ENCODE results near the gene AGPAT1. TPM values are rescaled to one million over a fixed set of nuclear protein-coding genes. Genes with fewer than 3 reads are reported as not detected.

AGPAT1 gene
- total RNA-seq, 1 donor = 19.2 TPM

DNA sequence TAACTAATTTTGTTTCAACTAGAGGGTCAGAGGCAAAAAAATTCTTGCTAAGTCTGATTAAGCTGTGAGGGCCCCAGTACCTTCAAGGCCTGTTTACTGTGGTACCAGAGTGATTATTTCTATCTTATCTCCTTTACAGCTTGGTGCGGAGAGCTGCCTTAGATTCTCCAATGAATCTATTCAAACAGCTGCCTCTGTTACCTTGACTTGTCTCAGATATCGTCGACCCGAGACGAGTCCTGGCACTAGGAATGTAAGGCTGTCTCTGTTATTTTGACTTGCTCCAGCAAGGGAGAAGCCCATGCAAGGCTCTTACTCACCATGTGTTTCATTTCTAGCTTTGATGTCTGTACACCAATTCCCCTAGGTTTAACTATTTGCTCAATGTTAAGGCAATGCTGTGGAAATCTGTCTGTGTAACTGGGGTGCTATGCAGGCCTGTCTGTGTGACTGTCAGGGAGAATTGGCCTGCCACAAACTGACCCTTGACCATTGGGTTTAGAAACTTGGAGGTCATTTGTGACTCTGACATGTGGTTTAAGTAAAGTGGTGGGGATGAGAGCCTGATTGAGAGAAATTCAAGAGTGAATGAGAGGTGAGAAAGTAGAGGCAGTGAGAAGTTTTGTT lies 35.4 kb downstream of the AGPAT1 start:
- Histone ChIP-seq H3K27ac (ENCODE audit: low read depth, low read length) (no peak overlapping the region), H3K4me1 (ENCODE audit: insufficient read depth, low read length) (peaks cover 3% of the 10 kb centered on the region), H3K4me3 (ENCODE audit: insufficient read depth, low read length) (no peak overlapping the region), H3K36me3 (ENCODE audit: insufficient read depth, low read length) (no peaks in the 10 kb centered on the region), H2AFZ (ENCODE audit: low read length) (no peak overlapping the region), H4K20me1 (ENCODE audit: insufficient read depth, low read length) (no peaks in the 10 kb centered on the region), H3K79me2 (ENCODE audit: insufficient read depth, low read length) (no peaks in the 10 kb centered on the region), H3K9me3 (ENCODE audit: low read depth, low read length) (no peaks in the 10 kb centered on the region), H3K27me3 (ENCODE audit: insufficient read depth, low read length) (peaks cover 4% of the 10 kb centered on the region), H3K4me2 (ENCODE audit: insufficient read depth, low read length) (no peak overlapping the region)
- DNase-seq (ENCODE audit: insufficient read length, low spot score, missing footprints) = no peak
- TF ChIP-seq, protein P1, sequence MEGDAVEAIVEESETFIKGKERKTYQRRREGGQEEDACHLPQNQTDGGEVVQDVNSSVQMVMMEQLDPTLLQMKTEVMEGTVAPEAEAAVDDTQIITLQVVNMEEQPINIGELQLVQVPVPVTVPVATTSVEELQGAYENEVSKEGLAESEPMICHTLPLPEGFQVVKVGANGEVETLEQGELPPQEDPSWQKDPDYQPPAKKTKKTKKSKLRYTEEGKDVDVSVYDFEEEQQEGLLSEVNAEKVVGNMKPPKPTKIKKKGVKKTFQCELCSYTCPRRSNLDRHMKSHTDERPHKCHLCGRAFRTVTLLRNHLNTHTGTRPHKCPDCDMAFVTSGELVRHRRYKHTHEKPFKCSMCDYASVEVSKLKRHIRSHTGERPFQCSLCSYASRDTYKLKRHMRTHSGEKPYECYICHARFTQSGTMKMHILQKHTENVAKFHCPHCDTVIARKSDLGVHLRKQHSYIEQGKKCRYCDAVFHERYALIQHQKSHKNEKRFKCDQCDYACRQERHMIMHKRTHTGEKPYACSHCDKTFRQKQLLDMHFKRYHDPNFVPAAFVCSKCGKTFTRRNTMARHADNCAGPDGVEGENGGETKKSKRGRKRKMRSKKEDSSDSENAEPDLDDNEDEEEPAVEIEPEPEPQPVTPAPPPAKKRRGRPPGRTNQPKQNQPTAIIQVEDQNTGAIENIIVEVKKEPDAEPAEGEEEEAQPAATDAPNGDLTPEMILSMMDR (IDR thresholded peaks at IDR 0.05; ENCODE audit: extremely low read depth, low read depth, low read length) = no peak

DNA sequence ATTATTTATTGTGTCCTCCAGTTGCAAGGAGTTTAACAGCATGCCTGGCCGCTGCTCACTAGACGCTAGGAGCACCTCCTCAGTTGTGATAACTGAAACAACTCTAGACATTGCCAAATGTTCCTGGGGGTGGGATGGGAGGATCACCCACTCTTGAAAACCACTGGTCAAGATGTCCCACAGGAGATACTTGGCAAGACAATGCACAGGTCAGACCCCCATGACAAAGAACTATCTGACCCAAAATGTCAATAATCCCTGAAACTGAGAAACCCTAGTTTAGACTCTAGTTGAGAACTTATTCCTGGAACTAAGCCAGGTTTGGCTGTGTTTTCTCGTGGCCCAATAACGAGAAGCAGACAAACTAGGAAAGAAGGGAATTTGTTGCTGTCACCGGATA lies 36.3 kb downstream of the AGPAT1 start:
- DNase-seq (ENCODE audit: insufficient read length, low spot score, missing footprints) = no peak

DNA sequence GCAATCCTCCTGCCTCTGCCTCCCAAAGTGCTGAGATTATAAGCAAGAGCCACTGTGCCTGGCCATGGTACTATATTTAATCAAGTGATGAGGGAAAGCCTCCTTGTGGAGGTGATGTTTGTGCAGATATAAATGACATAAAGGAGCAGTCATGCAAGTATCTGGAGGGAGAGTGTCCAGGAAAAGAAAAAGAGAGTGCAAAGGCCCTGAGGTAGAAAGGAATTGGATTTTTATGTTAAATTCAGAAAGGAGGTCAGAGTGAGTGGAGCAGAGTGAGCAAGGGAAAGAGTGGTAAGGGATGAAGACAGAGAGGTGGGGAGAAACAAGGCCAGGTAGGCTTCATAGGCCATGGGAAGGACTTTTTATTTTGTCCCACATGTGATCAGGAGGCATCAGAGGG lies 38.4 kb downstream of the AGPAT1 start:
- H4K20me1 ChIP-seq (ENCODE audit: insufficient read depth, low read length) = no peaks in the 10 kb centered on the region
- no peaks in the 10 kb centered on the region for H3K9me3 ChIP-seq (ENCODE audit: low read depth, low read length)
- H3K36me3 ChIP-seq (ENCODE audit: insufficient read depth, low read length) = no peaks in the 10 kb centered on the region
- no peaks in the 10 kb centered on the region for H3K79me2 ChIP-seq (ENCODE audit: insufficient read depth, low read length)
- H3K4me3 ChIP-seq (ENCODE audit: insufficient read depth, low read length) = no peak overlapping the region
- H3K4me2 ChIP-seq (ENCODE audit: insufficient read depth, low read length) = no peak overlapping the region
- peaks cover 13% of the 10 kb centered on the region for H3K4me1 ChIP-seq (ENCODE audit: insufficient read depth, low read length)
- no peak overlapping the region for H2AFZ ChIP-seq (ENCODE audit: low read length)
- H3K27ac ChIP-seq (ENCODE audit: low read depth, low read length) = no peak overlapping the region
- DNase-seq (ENCODE audit: insufficient read length, low spot score, missing footprints) = no peak
- peaks cover 4% of the 10 kb centered on the region for H3K27me3 ChIP-seq (ENCODE audit: insufficient read depth, low read length)
- TF ChIP-seq, protein P1 (IDR thresholded peaks at IDR 0.05; ENCODE audit: extremely low read depth, low read depth, low read length) = no peak

More for the DNA sequence above, 36.3 kb downstream of the AGPAT1 start:
- TF ChIP-seq, protein P1 (IDR thresholded peaks at IDR 0.05; ENCODE audit: extremely low read depth, low read depth, low read length) = no peak
- no peaks in the 10 kb centered on the region for H3K79me2 ChIP-seq (ENCODE audit: insufficient read depth, low read length)
- H3K4me2 ChIP-seq (ENCODE audit: insufficient read depth, low read length) = no peak overlapping the region
- H2AFZ ChIP-seq (ENCODE audit: low read length) = no peak overlapping the region
- no peaks in the 10 kb centered on the region for H3K9me3 ChIP-seq (ENCODE audit: low read depth, low read length)
- H4K20me1 ChIP-seq (ENCODE audit: insufficient read depth, low read length) = no peaks in the 10 kb centered on the region
- H3K27me3 ChIP-seq (ENCODE audit: insufficient read depth, low read length) = peaks cover 4% of the 10 kb centered on the region
- no peak overlapping the region for H3K4me3 ChIP-seq (ENCODE audit: insufficient read depth, low read length)
- no peaks in the 10 kb centered on the region for H3K36me3 ChIP-seq (ENCODE audit: insufficient read depth, low read length)
- H3K4me1 ChIP-seq (ENCODE audit: insufficient read depth, low read length) = peaks cover 3% of the 10 kb centered on the region
- H3K27ac ChIP-seq (ENCODE audit: low read depth, low read length) = no peak overlapping the region

DNA sequence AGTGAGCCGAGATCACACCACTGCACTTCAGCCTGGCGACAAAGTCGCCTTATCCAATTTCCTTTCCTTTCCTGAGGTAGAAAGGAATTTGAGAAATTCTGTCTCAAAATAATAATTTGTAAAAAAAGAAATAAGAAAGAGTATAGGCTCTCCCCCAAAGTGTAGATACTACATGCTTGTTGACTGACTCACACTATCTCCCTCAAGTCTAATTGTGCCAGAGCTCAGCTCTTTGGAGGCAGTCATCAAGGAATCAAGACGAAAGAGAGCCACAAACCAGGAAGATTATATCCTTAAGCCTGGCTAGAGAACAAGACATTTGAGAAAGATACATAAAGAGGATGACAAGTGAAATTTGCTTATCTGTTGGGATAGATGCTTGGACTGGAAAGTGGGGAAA lies 42.1 kb downstream of the AGPAT1 start:
- peaks cover 22% of the 10 kb centered on the region for H3K4me1 ChIP-seq (ENCODE audit: insufficient read depth, low read length)
- H3K27me3 ChIP-seq (ENCODE audit: insufficient read depth, low read length) = no peaks in the 10 kb centered on the region
- no peak overlapping the region for H3K4me2 ChIP-seq (ENCODE audit: insufficient read depth, low read length)
- H2AFZ ChIP-seq (ENCODE audit: low read length) = peak overlapping the region; percentile 16
- TF ChIP-seq, protein P1 (IDR thresholded peaks at IDR 0.05; ENCODE audit: extremely low read depth, low read depth, low read length) = no peak
- no peak overlapping the region for H3K27ac ChIP-seq (ENCODE audit: low read depth, low read length)
- H4K20me1 ChIP-seq (ENCODE audit: insufficient read depth, low read length) = no peaks in the 10 kb centered on the region
- H3K9me3 ChIP-seq (ENCODE audit: low read depth, low read length) = no peaks in the 10 kb centered on the region
- H3K4me3 ChIP-seq (ENCODE audit: insufficient read depth, low read length) = no peak overlapping the region
- peak; percentile 87 for DNase-seq (ENCODE audit: insufficient read length, low spot score, missing footprints)
- no peaks in the 10 kb centered on the region for H3K36me3 ChIP-seq (ENCODE audit: insufficient read depth, low read length)
- peaks cover 9% of the 10 kb centered on the region for H3K79me2 ChIP-seq (ENCODE audit: insufficient read depth, low read length)

All from osteoblast (primary cell).